ENCODE data around the gene LVRN.

- TF ChIP-seq, protein P1, sequence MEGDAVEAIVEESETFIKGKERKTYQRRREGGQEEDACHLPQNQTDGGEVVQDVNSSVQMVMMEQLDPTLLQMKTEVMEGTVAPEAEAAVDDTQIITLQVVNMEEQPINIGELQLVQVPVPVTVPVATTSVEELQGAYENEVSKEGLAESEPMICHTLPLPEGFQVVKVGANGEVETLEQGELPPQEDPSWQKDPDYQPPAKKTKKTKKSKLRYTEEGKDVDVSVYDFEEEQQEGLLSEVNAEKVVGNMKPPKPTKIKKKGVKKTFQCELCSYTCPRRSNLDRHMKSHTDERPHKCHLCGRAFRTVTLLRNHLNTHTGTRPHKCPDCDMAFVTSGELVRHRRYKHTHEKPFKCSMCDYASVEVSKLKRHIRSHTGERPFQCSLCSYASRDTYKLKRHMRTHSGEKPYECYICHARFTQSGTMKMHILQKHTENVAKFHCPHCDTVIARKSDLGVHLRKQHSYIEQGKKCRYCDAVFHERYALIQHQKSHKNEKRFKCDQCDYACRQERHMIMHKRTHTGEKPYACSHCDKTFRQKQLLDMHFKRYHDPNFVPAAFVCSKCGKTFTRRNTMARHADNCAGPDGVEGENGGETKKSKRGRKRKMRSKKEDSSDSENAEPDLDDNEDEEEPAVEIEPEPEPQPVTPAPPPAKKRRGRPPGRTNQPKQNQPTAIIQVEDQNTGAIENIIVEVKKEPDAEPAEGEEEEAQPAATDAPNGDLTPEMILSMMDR (IDR thresholded peaks at IDR 0.05) = peak; percentile 48 to 78 (median 68)
- no peak for TF ChIP-seq POLR2A (IDR thresholded peaks at IDR 0.05)
- TF ChIP-seq EP300 (IDR thresholded peaks at IDR 0.05) = no peak
- no peak for TF ChIP-seq POLR2AphosphoS5 (IDR thresholded peaks at IDR 0.05)
Measured at GRCh38 chr5:116068028-116068632, 105.9 kb downstream of the LVRN start.
